CD4-positive, alpha-beta T cell treated with Interleukin-21 for 1 hour (primary cell): Measurements from ENCODE around the gene CNTN6.

Source experiments
- DNase-seq: peaks from one replicate; pipeline ENCODE4 v3.0.0-alpha.2; 2020

The CNTN6 gene

GRCh38 chr3:1183320-1184048 is 90.7 kb downstream of the CNTN6 start:
- no peak for DNase-seq

GRCh38 chr3:1190569-1190968 is 97.7 kb downstream of the CNTN6 start:
- no peak for DNase-seq

GRCh38 chr3:1191026-1191425 is 98.2 kb downstream of the CNTN6 start:
- DNase-seq: no peak

- no peak for DNase-seq
Measured at GRCh38 chr3:1195947-1196346, 103.1 kb downstream of the CNTN6 start.

GRCh38 chr3:1197051-1197450 is 104.2 kb downstream of the CNTN6 start:
- no peak for DNase-seq

- DNase-seq: no peak
Measured at GRCh38 chr3:1200371-1200770, 107.5 kb downstream of the CNTN6 start.

- no peak for DNase-seq
Measured at GRCh38 chr3:1207904-1208303, 115.1 kb downstream of the CNTN6 start.

GRCh38 chr3:1214933-1215332 is 122.1 kb downstream of the CNTN6 start:
- DNase-seq: no peak

- no peak for DNase-seq
Measured at GRCh38 chr3:1216856-1217255, 124.0 kb downstream of the CNTN6 start.

GRCh38 chr3:1227111-1227510 is 134.3 kb downstream of the CNTN6 start:
- DNase-seq: no peak

GRCh38 chr3:1228289-1228688 is 135.5 kb downstream of the CNTN6 start:
- no peak for DNase-seq

- DNase-seq: no peak
Measured at GRCh38 chr3:1230920-1231319, 138.1 kb downstream of the CNTN6 start.

- no peak for DNase-seq
Measured at GRCh38 chr3:1232276-1232675, 139.5 kb downstream of the CNTN6 start.

- DNase-seq: no peak
Measured at GRCh38 chr3:1235526-1236120, 142.8 kb downstream of the CNTN6 start.

- DNase-seq: no peak
Measured at GRCh38 chr3:1251282-1252060, 158.6 kb downstream of the CNTN6 start.

- no peak for DNase-seq
Measured at GRCh38 chr3:1252061-1252430, 159.2 kb downstream of the CNTN6 start.

- DNase-seq: no peak
Measured at GRCh38 chr3:1262246-1262645, 169.4 kb downstream of the CNTN6 start.

- DNase-seq: no peak
Measured at GRCh38 chr3:1263121-1263520, 170.3 kb downstream of the CNTN6 start.

- no peak for DNase-seq
Measured at GRCh38 chr3:1269808-1270207, 177.0 kb downstream of the CNTN6 start.

- DNase-seq: no peak
Measured at GRCh38 chr3:1272546-1273265, 179.9 kb downstream of the CNTN6 start.

GRCh38 chr3:1275495-1275894 is 182.7 kb downstream of the CNTN6 start:
- no peak for DNase-seq

GRCh38 chr3:1287815-1288214 is 195.0 kb downstream of the CNTN6 start:
- no peak for DNase-seq

GRCh38 chr3:1288805-1289494 is 196.1 kb downstream of the CNTN6 start:
- DNase-seq: no peak
